ENCODE results near the gene ADISSP. TPM values are rescaled to one million over a fixed set of nuclear protein-coding genes. Genes with fewer than 3 reads are reported as not detected.
A peak's percentile ranks its signal among the peaks of the same experiment; 100 is the strongest.

Gene ADISSP
- total RNA-seq, 1 donor from 2014 or later, result 34.8 TPM

GRCh38 chr20:3784216-3784853, 16.8 kb upstream of the ADISSP start:
- H3K4me3 ChIP-seq (ENCODE audit: low read depth, low read length), result no peak overlapping the region

DNA sequence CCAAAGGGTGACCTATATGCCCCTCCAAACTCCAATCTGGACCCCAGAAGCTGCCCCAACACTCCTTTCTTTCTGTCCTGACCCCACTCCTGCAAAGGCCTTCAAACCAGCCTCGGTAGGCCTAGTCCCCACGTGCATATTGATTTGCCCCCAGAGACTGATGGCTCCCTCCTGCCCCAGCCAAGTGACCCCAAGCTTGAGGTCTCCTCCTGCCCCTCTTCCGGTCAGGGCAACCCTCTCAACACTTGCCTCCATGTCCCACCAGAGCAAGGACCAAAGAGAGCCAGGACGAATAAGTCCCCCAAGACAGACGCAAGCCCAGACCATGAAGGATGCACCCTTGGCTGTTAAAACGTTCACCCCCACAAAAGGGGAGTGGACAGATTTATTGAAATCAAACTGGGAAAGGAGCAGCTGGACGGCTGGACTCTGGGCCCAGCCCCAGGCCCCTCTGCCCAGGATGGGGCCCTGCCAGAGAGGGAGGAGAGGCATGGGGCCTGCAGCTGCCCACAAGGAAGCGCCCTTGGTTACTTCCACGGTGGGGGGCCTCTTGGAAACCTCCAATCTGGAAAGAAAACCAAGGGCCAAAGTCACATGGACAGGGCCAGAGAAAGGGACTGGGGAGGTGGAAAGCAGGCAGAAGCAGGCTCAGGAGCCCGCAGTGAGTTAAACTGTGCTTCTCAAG, 16.1 kb upstream of the ADISSP start:
- DNase-seq (ENCODE audit: low read depth), result no peak
- Histone ChIP-seq H3K27me3 (ENCODE audit: control insufficient read depth, insufficient read depth, low read length) (peaks cover 9% of the 10 kb centered on the region), H3K4me3 (ENCODE audit: low read depth, low read length) (no peak overlapping the region), H3K36me3 (ENCODE audit: control insufficient read depth, insufficient read depth, low read length) (no peaks in the 10 kb centered on the region)
- TF ChIP-seq, protein P1, sequence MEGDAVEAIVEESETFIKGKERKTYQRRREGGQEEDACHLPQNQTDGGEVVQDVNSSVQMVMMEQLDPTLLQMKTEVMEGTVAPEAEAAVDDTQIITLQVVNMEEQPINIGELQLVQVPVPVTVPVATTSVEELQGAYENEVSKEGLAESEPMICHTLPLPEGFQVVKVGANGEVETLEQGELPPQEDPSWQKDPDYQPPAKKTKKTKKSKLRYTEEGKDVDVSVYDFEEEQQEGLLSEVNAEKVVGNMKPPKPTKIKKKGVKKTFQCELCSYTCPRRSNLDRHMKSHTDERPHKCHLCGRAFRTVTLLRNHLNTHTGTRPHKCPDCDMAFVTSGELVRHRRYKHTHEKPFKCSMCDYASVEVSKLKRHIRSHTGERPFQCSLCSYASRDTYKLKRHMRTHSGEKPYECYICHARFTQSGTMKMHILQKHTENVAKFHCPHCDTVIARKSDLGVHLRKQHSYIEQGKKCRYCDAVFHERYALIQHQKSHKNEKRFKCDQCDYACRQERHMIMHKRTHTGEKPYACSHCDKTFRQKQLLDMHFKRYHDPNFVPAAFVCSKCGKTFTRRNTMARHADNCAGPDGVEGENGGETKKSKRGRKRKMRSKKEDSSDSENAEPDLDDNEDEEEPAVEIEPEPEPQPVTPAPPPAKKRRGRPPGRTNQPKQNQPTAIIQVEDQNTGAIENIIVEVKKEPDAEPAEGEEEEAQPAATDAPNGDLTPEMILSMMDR (IDR thresholded peaks at IDR 0.05; ENCODE audit: insufficient read depth, low read length, poor library complexity, severe bottlenecking), result no peak

More at GRCh38 chr20:3784216-3784853, 16.8 kb upstream of the ADISSP start:
- no peak for DNase-seq (ENCODE audit: low read depth)
- Histone ChIP-seq H3K36me3 (ENCODE audit: control insufficient read depth, insufficient read depth, low read length) (no peaks in the 10 kb centered on the region), H3K27me3 (ENCODE audit: control insufficient read depth, insufficient read depth, low read length) (peaks cover 2% of the 10 kb centered on the region)
- TF ChIP-seq, protein P1 (IDR thresholded peaks at IDR 0.05; ENCODE audit: insufficient read depth, low read length, poor library complexity, severe bottlenecking), result no peak

GRCh38 chr20:3783068-3783489, 15.5 kb upstream of the ADISSP start:
- DNase-seq (ENCODE audit: low read depth), result no peak
- peaks cover 15% of the 10 kb centered on the region for H3K27me3 ChIP-seq (ENCODE audit: control insufficient read depth, insufficient read depth, low read length)
- no peak overlapping the region for H3K4me3 ChIP-seq (ENCODE audit: low read depth, low read length)
- no peaks in the 10 kb centered on the region for H3K36me3 ChIP-seq (ENCODE audit: control insufficient read depth, insufficient read depth, low read length)
- TF ChIP-seq, protein P1 (IDR thresholded peaks at IDR 0.05; ENCODE audit: insufficient read depth, low read length, poor library complexity, severe bottlenecking), result no peak

- no peak for DNase-seq (ENCODE audit: low read depth)
- TF ChIP-seq, protein P1 (IDR thresholded peaks at IDR 0.05; ENCODE audit: insufficient read depth, low read length, poor library complexity, severe bottlenecking), result no peak
- Histone ChIP-seq H3K36me3 (ENCODE audit: control insufficient read depth, insufficient read depth, low read length) (no peaks in the 10 kb centered on the region), H3K27me3 (ENCODE audit: control insufficient read depth, insufficient read depth, low read length) (peaks cover 20% of the 10 kb centered on the region), H3K4me3 (ENCODE audit: low read depth, low read length) (no peak overlapping the region)
Measured at GRCh38 chr20:3782597-3782996, 15.0 kb upstream of the ADISSP start.

GRCh38 chr20:3781153-3781910, 13.8 kb upstream of the ADISSP start, which contains the start of gene SPEF1:
Gene SPEF1, minus strand, starts transcription at chr20:3781448. Its CDS starts 161 bp downstream, at chr20:3781287.
- H3K4me3 ChIP-seq (ENCODE audit: low read depth, low read length), result peak within 1 kb of the TSS; percentile 48
- TF ChIP-seq, protein P1 (IDR thresholded peaks at IDR 0.05; ENCODE audit: insufficient read depth, low read length, poor library complexity, severe bottlenecking), result peak; percentile 51
- no peaks in the 10 kb centered on the region for H3K36me3 ChIP-seq (ENCODE audit: control insufficient read depth, insufficient read depth, low read length)
- peak; percentile 84 for DNase-seq (ENCODE audit: low read depth)
- peaks cover 20% of the 10 kb centered on the region for H3K27me3 ChIP-seq (ENCODE audit: control insufficient read depth, insufficient read depth, low read length)

All from kidney epithelial cell (primary cell).